Endothelial cell of umbilical vein (primary cell): Measurements from ENCODE around the gene HPX. TPM values are rescaled to one million over a fixed set of nuclear protein-coding genes. Genes with fewer than 3 reads are reported as not detected.

ENCODE experiments used
- BruUV-seq: library from RNA; stranded (reverse); fragments of 400-500 nt; replicated peaks from 2 replicates; lab custom pipeline; 2021; lab: Mats Ljungman, UMichigan
- CTCF ChIA-PET: fragments of 300-600, 350-600 bp; sonication (Branson Sonifier 250); formaldehyde crosslinking; loops from one replicate; lab custom pipeline; 2021; ENCODE audit warnings: antibody characterized with exemption, inconsistent platforms; lab: Charles Lee
- POLR2A ChIA-PET: fragments of 300-600, 350-600 bp; sonication (Branson Sonifier 250); formaldehyde crosslinking; loops from one replicate; lab custom pipeline; 2021; ENCODE audit warnings: antibody characterized with exemption, inconsistent platforms; lab: Charles Lee
- DNase-seq: peaks from one replicate; pipeline ENCODE4 v3.0.0-alpha.2; 2011; ENCODE audit warnings: low read depth, low spot score
- FAIRE-seq: peaks from 2 replicates; lab custom pipeline; 2011; peaks lifted over from hg19 to GRCh38; lab: Jason Lieb, UNC
- H2AFZ ChIP-seq: 2 replicates; pipeline ENCODE4 v1.6.0; 2012; ENCODE audit warnings: low read depth, low read length, control low read depth, inconsistent platforms
- H3K27ac ChIP-seq: 2 replicates; pipeline ENCODE4 v1.5.1; 2011; ENCODE audit warnings: low read depth, mild to moderate bottlenecking, control low read depth, low read length, moderate library complexity; ENCODE audit not compliant: insufficient read depth
- H3K27me3 ChIP-seq, 2 experiments: 2 replicates each; pipeline versions ENCODE4 v1.6.0 to v1.6.1; 2011; ENCODE audit warnings: low read length in 2 of 2, mixed read lengths in 1 of 2; ENCODE audit not compliant: control insufficient read depth in 2 of 2, insufficient read depth in 2 of 2
- H3K36me3 ChIP-seq, 2 experiments: 2 replicates in 1 of 2; 3 replicates in 1 of 2; pipeline ENCODE4 v1.5.1; 2011; ENCODE audit warnings: low read length in 2 of 2, mild to moderate bottlenecking in 1 of 2, moderate library complexity in 1 of 2; ENCODE audit not compliant: control insufficient read depth in 2 of 2, insufficient read depth in 2 of 2; ENCODE audit errors: extremely low read depth in 1 of 2
- H3K4me1 ChIP-seq: 3 replicates; pipeline ENCODE4 v1.5.1; 2011; ENCODE audit warnings: mild to moderate bottlenecking, low read length; ENCODE audit not compliant: control insufficient read depth, insufficient read depth; ENCODE audit errors: extremely low read depth
- H3K4me2 ChIP-seq: 2 replicates; pipeline ENCODE4 v1.6.1; 2011; ENCODE audit warnings: low read length, control low read depth, mixed read lengths; ENCODE audit not compliant: insufficient read depth
- H3K4me3 ChIP-seq, 3 experiments: fragments of 200-600 bp in 1 of 3; sonication (generic), shearing (Covaris generic) in 1 of 3; replicated peaks in 1 of 3; 2 replicates each; pipeline ENCODE4 v1.5.1; 2011 to 2016; ENCODE audit warnings: control low read depth in 3 of 3, low read length in 3 of 3, mild to moderate bottlenecking in 2 of 3, inconsistent platforms in 1 of 3, low read depth in 1 of 3, moderate library complexity in 1 of 3; ENCODE audit not compliant: insufficient read depth in 1 of 3
- H3K79me2 ChIP-seq: 2 replicates; pipeline ENCODE4 v1.6.0; 2012; ENCODE audit warnings: low read length, inconsistent platforms; ENCODE audit not compliant: control insufficient read depth, insufficient read depth
- H3K9ac ChIP-seq: replicated peaks from 2 replicates; pipeline ENCODE3; 2011; ENCODE audit warnings: low read length, control low read depth; ENCODE audit not compliant: insufficient read depth; ENCODE audit errors: extremely low read depth
- H3K9me1 ChIP-seq: replicated peaks from 3 replicates; pipeline ENCODE4 v1.6.0; 2011; ENCODE audit warnings: mild to moderate bottlenecking, low read length; ENCODE audit not compliant: control insufficient read depth, insufficient read depth; ENCODE audit errors: extremely low read depth
- H3K9me3 ChIP-seq: replicated peaks from 2 replicates; pipeline ENCODE4 v1.5.1; 2012; ENCODE audit warnings: low read length, inconsistent platforms; ENCODE audit not compliant: control insufficient read depth, insufficient read depth
- H4K20me1 ChIP-seq: replicated peaks from 2 replicates; pipeline ENCODE3; 2011; ENCODE audit warnings: mild to moderate bottlenecking, low read length; ENCODE audit not compliant: control insufficient read depth, insufficient read depth; ENCODE audit errors: extremely low read depth
- CTCF ChIP-seq, 2 donors: IDR thresholded peaks; 1 replicate in 1 of 2; 2 replicates in 1 of 2; pipeline ENCODE4 v1.5.1; 2011; ENCODE audit warnings: low read length in 2 of 2, mild to moderate bottlenecking in 2 of 2, moderate library complexity in 2 of 2, control low read depth in 1 of 2, inconsistent platforms in 1 of 2, low read depth in 1 of 2; ENCODE audit not compliant: insufficient read depth in 1 of 2; ENCODE audit errors: extremely low read depth in 1 of 2
- EZH2 ChIP-seq: IDR thresholded peaks from 2 replicates; pipeline ENCODE4 v1.6.1; 2012; ENCODE audit warnings: borderline replicate concordance, low read depth, mild to moderate bottlenecking, moderate library complexity, low read length, inconsistent platforms; ENCODE audit not compliant: severe bottlenecking
- FOS ChIP-seq: IDR thresholded peaks from 2 replicates; pipeline ENCODE4 v1.6.1; 2011; ENCODE audit warnings: mild to moderate bottlenecking, low read length, moderate library complexity, borderline replicate concordance; ENCODE audit not compliant: insufficient read depth
- GATA2 ChIP-seq: IDR thresholded peaks from 2 replicates; pipeline ENCODE4 v1.7.0; 2011; ENCODE audit warnings: low read depth, mild to moderate bottlenecking, moderate library complexity, mixed read lengths, low read length; ENCODE audit not compliant: insufficient read length, insufficient read depth
- JUN ChIP-seq: IDR thresholded peaks from 2 replicates; pipeline ENCODE4 v1.6.1; 2011; ENCODE audit warnings: borderline replicate concordance, low read depth; ENCODE audit not compliant: insufficient read length, insufficient read depth
- MAX ChIP-seq: IDR thresholded peaks from 2 replicates; pipeline ENCODE4 v1.6.1; 2011; ENCODE audit not compliant: insufficient read depth, insufficient read length
- MYC ChIP-seq: IDR thresholded peaks from one replicate; pipeline ENCODE4 v1.6.1; 2011; ENCODE audit warnings: mild to moderate bottlenecking, low read depth, low read length
- POLR2A ChIP-seq: IDR thresholded peaks from 2 replicates; pipeline ENCODE4 v1.6.1; 2012; ENCODE audit warnings: low read depth, mild to moderate bottlenecking, control low read depth, low read length
- POLR2AphosphoS5 ChIP-seq: IDR thresholded peaks from 2 replicates; pipeline ENCODE4 v1.6.1; 2012; ENCODE audit warnings: low read depth, mild to moderate bottlenecking, control low read depth, low read length, moderate library complexity; ENCODE audit not compliant: insufficient read depth
- dilution Hi-C: fragments of 300-500 bp; cut with MboI; formaldehyde crosslinking; loops from one replicate; pipeline ENCODE4 v1.15.0; 2019; ENCODE audit warnings: low sequenced_read_pairs; ENCODE audit not compliant: extremely low pct_ligation_motif_present
- intact Hi-C: fragments of 100-400 bp; cut with micrococcal nuclease; formaldehyde crosslinking; loops from one replicate; pipeline ENCODE4 v1.10.0; 2022
- polyA plus RNA-seq, 4 experiments: library from polyadenylated mRNA; depleted of rRNA in 3 of 4; stranded (reverse) in 3 of 4; unstranded in 1 of 4; fragments of >200 nt; gene quantifications; 2 replicates each; pipeline versions ENCODE4 v1.2.1 to v1.2.3, GENCODE V29; 2011 to 2012; ENCODE audit warnings: missing spikeins in 1 of 4
- total RNA-seq: library from RNA; stranded (reverse); gene quantifications from 2 replicates; pipeline ENCODE4 v1.2.3, GENCODE V29; 2021

HPX gene
- total and polyA plus RNA-seq, 2 donors (not counting 3 experiments of a cell fraction or from before 2014, with no cell fraction given): 1.3 to 1.5 TPM

GRCh38 chr11:6388748-6389147, 52.0 kb downstream of the HPX start:
- peak; percentile 9 for DNase-seq
- no peak for FAIRE-seq
- POLR2A ChIA-PET: no interaction called here
- Histone ChIP-seq H4K20me1 (no peaks in the 10 kb centered on the region), H3K9me3 (no peaks in the 10 kb centered on the region), H2AFZ (peak overlapping the region; percentile 53), H3K9ac (no peak overlapping the region), H3K4me1 (peaks cover 33% of the 10 kb centered on the region), H3K4me3 (no peak overlapping the region), H3K36me3 (no peaks in the 10 kb centered on the region), H3K27ac (no peak overlapping the region), H3K9me1 (no peaks in the 10 kb centered on the region), H3K27me3 (no peaks in the 10 kb centered on the region), H3K4me2 (peak overlapping the region; percentile 88), H3K79me2 (peaks cover 4% of the 10 kb centered on the region)
- BruUV-seq: no TSS peak
- CTCF ChIA-PET: interaction anchor here (0.8 to 4.7 kb wide), 4 partner anchors 11 to 55 kb away, joined by 3 to 115 read pairs (median 14); no protein-coding TSS in a partner anchor
- intact Hi-C loops (no loop called here), dilution Hi-C loops (no loop called here)
- TF ChIP-seq FOS (no peak), GATA2 (no peak), EZH2 (no peak), POLR2A (no peak), MYC (no peak), POLR2AphosphoS5 (no peak), MAX (no peak), CTCF (IDR thresholded peaks at IDR 0.05; ENCODE audit: extremely low read depth in 1 of 2, insufficient read depth in 1 of 2, low read depth in 1 of 2, low read length in 2 of 2) (no peak), JUN (no peak)
